HG03108 (cell line): ENCODE measurements around the gene MFSD11.
"Not testable (repeated sequence)": the region's sequence is repeated elsewhere in the genome, so short reads cannot be mapped to it uniquely, and the experiment has no call there.

ENCODE experiments used
- ATAC-seq: cut with Tn5 transposase; IDR thresholded peaks from one replicate; pipeline ENCODE4 v1.9.1; 2021; ENCODE audit warnings: moderate library complexity; ENCODE audit not compliant: unreplicated experiment

The MFSD11 gene

GRCh38 chr17:76792348-76792747 lies 54.4 kb downstream of the MFSD11 start:
- ATAC-seq = no peak

- ATAC-seq = no peak
Measured at GRCh38 chr17:76793775-76794174, 55.9 kb downstream of the MFSD11 start.

- ATAC-seq = no peak
Measured at GRCh38 chr17:76796081-76796480, 58.2 kb downstream of the MFSD11 start.

- no peak for ATAC-seq
Measured at GRCh38 chr17:76797241-76797840, 59.4 kb downstream of the MFSD11 start.

- no peak for ATAC-seq
Measured at GRCh38 chr17:76801706-76802105, 63.8 kb downstream of the MFSD11 start.

- ATAC-seq = no peak
Measured at GRCh38 chr17:76805319-76805718, 67.4 kb downstream of the MFSD11 start.

GRCh38 chr17:76806151-76806550 lies 68.2 kb downstream of the MFSD11 start:
- ATAC-seq = not testable (repeated sequence)

GRCh38 chr17:76806767-76807166 lies 68.8 kb downstream of the MFSD11 start:
- not testable (repeated sequence) for ATAC-seq

GRCh38 chr17:76808326-76808725 lies 70.4 kb downstream of the MFSD11 start:
- ATAC-seq = no peak

GRCh38 chr17:76810956-76811355 lies 73.0 kb downstream of the MFSD11 start:
- ATAC-seq = no peak

- no peak for ATAC-seq
Measured at GRCh38 chr17:76811834-76812233, 73.9 kb downstream of the MFSD11 start.

- ATAC-seq = no peak
Measured at GRCh38 chr17:76812263-76812662, 74.3 kb downstream of the MFSD11 start.

GRCh38 chr17:76812968-76813367 lies 75.0 kb downstream of the MFSD11 start:
- no peak for ATAC-seq

- not testable (repeated sequence) for ATAC-seq
Measured at GRCh38 chr17:76815907-76816589, 78.1 kb downstream of the MFSD11 start.

- no peak for ATAC-seq
Measured at GRCh38 chr17:76816590-76817135, 78.7 kb downstream of the MFSD11 start.

GRCh38 chr17:76820039-76820438 lies 82.1 kb downstream of the MFSD11 start:
- no peak for ATAC-seq

- ATAC-seq = no peak
Measured at GRCh38 chr17:76820561-76820960, 82.6 kb downstream of the MFSD11 start.

- no peak for ATAC-seq
Measured at GRCh38 chr17:76822184-76822778, 84.4 kb downstream of the MFSD11 start.

- ATAC-seq = peak; percentile 69
Measured at GRCh38 chr17:76824093-76824492, 86.2 kb downstream of the MFSD11 start.

GRCh38 chr17:76826330-76827068 lies 88.6 kb downstream of the MFSD11 start:
- ATAC-seq = no peak

GRCh38 chr17:76827736-76828135 lies 89.8 kb downstream of the MFSD11 start:
- ATAC-seq = no peak
